ENCODE data around the gene SOX18.

DNA sequence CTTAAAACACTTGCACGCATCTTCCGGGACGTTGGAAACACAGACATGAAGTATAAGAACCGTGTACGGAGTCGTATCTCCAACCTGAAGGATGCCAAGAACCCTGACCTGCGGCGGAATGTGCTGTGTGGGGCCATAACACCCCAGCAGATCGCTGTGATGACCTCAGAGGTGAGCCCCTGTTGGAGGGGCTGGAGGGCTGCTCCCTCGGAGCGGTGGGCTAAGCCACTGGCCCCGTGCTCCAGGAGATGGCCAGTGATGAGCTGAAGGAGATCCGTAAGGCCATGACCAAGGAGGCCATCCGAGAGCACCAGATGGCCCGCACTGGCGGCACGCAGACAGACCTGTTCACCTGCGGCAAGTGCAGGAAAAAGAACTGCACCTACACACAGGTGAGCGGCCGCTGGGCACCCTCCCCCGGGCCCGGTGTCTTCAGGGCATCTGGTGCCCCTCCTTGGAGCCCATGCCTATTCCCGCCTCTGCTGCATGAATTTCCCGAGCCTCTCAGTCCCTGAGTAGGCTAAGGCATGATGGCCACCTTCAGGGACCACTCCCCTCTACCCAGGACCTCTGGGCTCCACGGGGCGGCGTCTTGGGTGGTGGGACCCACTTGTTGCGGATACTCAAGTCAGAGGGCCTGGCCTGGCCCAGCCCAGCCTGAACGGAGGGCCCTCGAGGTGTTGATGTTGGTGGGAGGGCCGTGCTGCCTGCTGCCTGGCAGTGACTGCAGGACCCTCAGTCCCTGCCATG is 21.0 kb upstream of the SOX18 start:
- TF ChIP-seq, protein P1, sequence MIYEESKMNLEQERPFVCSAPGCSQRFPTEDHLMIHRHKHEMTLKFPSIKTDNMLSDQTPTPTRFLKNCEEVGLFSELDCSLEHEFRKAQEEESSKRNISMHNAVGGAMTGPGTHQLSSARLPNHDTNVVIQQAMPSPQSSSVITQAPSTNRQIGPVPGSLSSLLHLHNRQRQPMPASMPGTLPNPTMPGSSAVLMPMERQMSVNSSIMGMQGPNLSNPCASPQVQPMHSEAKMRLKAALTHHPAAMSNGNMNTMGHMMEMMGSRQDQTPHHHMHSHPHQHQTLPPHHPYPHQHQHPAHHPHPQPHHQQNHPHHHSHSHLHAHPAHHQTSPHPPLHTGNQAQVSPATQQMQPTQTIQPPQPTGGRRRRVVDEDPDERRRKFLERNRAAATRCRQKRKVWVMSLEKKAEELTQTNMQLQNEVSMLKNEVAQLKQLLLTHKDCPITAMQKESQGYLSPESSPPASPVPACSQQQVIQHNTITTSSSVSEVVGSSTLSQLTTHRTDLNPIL (CRISPR knock-in tag; IDR thresholded peaks at IDR 0.05; ENCODE audit: low read depth), result no peak
- TF ChIP-seq GLIS3 (CRISPR knock-in tag; IDR thresholded peaks at IDR 0.05) (no peak), TCF4 (CRISPR knock-in tag; IDR thresholded peaks at IDR 0.05; ENCODE audit: borderline replicate concordance) (no peak), ARNTL (CRISPR knock-in tag; IDR thresholded peaks at IDR 0.05; ENCODE audit: borderline replicate concordance, low read depth) (no peak), ZFP30 (CRISPR knock-in tag; IDR thresholded peaks at IDR 0.05) (no peak), RARB (CRISPR knock-in tag; IDR thresholded peaks at IDR 0.05) (no peak)
